SU-DHL-6 (cell line): Measurements from ENCODE around the gene IGF2.

Experiments used
- H2AFZ ChIP-seq: fragments of 200-600 bp; sonication (generic); 2 replicates; pipeline ENCODE4 v1.6.1; 2014; ENCODE audit warnings: low read depth, mild to moderate bottlenecking, moderate library complexity, mixed read lengths, antibody characterized with exemption, low read length; ENCODE audit not compliant: severe bottlenecking
- H3F3A ChIP-seq: fragments of 200-600 bp; shearing (Covaris generic); 2 replicates; pipeline ENCODE4 v1.6.0; 2016; ENCODE audit warnings: antibody characterized with exemption, mild to moderate bottlenecking; ENCODE audit not compliant: insufficient read depth
- H3K27ac ChIP-seq: fragments of 200-600 bp; sonication (generic); 2 replicates; pipeline ENCODE4 v1.5.1; 2016; ENCODE audit warnings: low read depth, mild to moderate bottlenecking, low read length, moderate library complexity, mixed read lengths
- H3K27me3 ChIP-seq: fragments of 200-600 bp; sonication (generic), shearing (Covaris generic); 2 replicates; pipeline ENCODE4 v1.6.0; 2014; ENCODE audit warnings: mild to moderate bottlenecking, low read length
- H3K36me3 ChIP-seq: fragments of 200-600 bp; sonication (generic); 2 replicates; pipeline ENCODE4 v1.6.1; 2014; ENCODE audit warnings: mild to moderate bottlenecking, low read length, mixed read lengths
- H3K4me2 ChIP-seq: fragments of 300-600, 200-600 bp; shearing (Covaris generic), sonication (generic); 2 replicates; pipeline ENCODE4 v1.6.0; 2014; ENCODE audit warnings: low read length, low read depth, mild to moderate bottlenecking; ENCODE audit not compliant: poor library complexity, severe bottlenecking
- H3K4me3 ChIP-seq: fragments of 200-600 bp; sonication (generic); 2 replicates; pipeline ENCODE4 v1.5.1; 2014; ENCODE audit warnings: antibody characterized with exemption, low read length, mild to moderate bottlenecking, mixed read lengths; ENCODE audit not compliant: insufficient read depth, poor library complexity, severe bottlenecking
- H3K79me2 ChIP-seq: fragments of 200-600 bp; sonication (generic); 2 replicates; pipeline ENCODE4 v1.6.1; 2014; ENCODE audit warnings: mild to moderate bottlenecking, low read length, moderate library complexity; ENCODE audit not compliant: insufficient read depth
- H3K9ac ChIP-seq: fragments of 200-600 bp; sonication (generic); 2 replicates; pipeline ENCODE4 v1.7.0; 2014; ENCODE audit warnings: mild to moderate bottlenecking, low read length
- H3K9me2 ChIP-seq: fragments of 200-600 bp; sonication (generic); replicated peaks from 2 replicates; pipeline ENCODE4 v1.6.1; 2014; ENCODE audit warnings: low read length; ENCODE audit not compliant: insufficient read depth
- H3K9me3 ChIP-seq: fragments of 200-600 bp; sonication (generic); 2 replicates; pipeline ENCODE4 v1.6.1; 2014; ENCODE audit warnings: low read length, mixed read lengths; ENCODE audit not compliant: insufficient read depth
- H4K20me1 ChIP-seq: fragments of 200-600 bp; sonication (generic); 2 replicates; pipeline ENCODE4 v1.6.1; 2014; ENCODE audit warnings: low read depth, mild to moderate bottlenecking, antibody characterized with exemption, low read length, moderate library complexity, mixed read lengths
- CTCF ChIP-seq: fragments of 200-600 bp; sonication (generic); IDR thresholded peaks from one replicate; pipeline ENCODE4 v1.5.1; 2017; ENCODE audit warnings: antibody characterized with exemption, mild to moderate bottlenecking, low read length, moderate library complexity; ENCODE audit not compliant: insufficient read depth, poor library complexity, severe bottlenecking
- EZH2phosphoT487 ChIP-seq: fragments of 200-600 bp; sonication (generic), shearing (Covaris generic); conservative IDR thresholded peaks from 2 replicates; pipeline ENCODE4 v1.6.1; 2018; ENCODE audit warnings: mild to moderate bottlenecking, antibody characterized with exemption, low read length, moderate library complexity, mixed read lengths

The IGF2 gene

GRCh38 chr11:2104524-2105440 is 34.4 kb downstream of the IGF2 start:
- Histone ChIP-seq H3K9me2 (no peaks in the 10 kb centered on the region), H4K20me1 (no peaks in the 10 kb centered on the region), H3K79me2 (no peaks in the 10 kb centered on the region), H3K27me3 (no peaks in the 10 kb centered on the region), H3K36me3 (no peaks in the 10 kb centered on the region), H3K4me2 (no peak overlapping the region), H3K27ac (no peak overlapping the region), H3F3A (no peaks in the 10 kb centered on the region), H3K9me3 (no peaks in the 10 kb centered on the region), H3K4me3 (no peak overlapping the region), H3K9ac (no peak overlapping the region), H2AFZ (no peak overlapping the region)
- TF ChIP-seq EZH2phosphoT487 (no peak), CTCF (no peak)

DNA sequence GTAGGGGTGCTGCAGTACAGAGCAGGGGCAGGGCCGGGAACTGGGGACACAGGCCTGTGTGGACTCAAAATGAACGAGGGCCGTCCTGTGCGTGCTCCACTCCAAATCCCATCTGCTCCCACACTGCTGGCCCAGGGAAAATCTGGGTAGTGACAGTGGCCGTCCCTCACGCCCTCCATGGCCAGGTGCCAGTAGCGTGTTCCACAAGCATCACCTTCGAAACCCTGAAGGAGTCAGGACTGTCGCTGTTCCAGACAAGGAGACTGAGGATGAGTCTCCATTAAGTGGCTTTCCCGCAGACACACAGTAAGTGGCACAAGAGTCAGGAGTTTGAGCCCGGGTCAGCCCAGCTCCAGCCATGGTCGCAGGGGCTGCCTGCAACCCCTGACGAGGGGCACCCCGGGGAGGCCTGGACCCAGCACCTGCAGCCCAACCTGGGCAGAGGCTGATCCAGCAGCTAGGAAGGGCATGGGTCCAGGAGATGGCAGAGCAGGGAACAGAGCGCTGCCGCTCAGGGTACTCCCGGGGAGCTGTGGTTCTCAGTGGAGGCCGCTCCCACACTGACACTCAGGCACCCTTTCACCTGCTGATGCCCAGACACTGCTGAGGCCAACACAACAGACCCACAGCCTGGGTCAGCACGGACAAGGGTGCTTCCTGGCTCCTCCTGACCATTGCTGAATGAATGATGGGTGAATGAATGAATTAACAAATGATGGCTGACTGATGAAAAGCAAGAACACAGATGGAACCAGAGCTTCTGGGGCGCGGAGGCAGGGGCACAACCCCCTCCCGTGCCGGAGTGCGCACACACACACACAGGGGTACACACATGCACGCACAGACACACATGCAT is 35.3 kb downstream of the IGF2 start:
- no peak for TF ChIP-seq CTCF
- no peak for TF ChIP-seq EZH2phosphoT487
- Histone ChIP-seq H3F3A (no peaks in the 10 kb centered on the region), H3K4me2 (no peak overlapping the region), H2AFZ (no peak overlapping the region), H3K36me3 (no peaks in the 10 kb centered on the region), H3K9me3 (no peaks in the 10 kb centered on the region), H3K9ac (no peak overlapping the region), H3K79me2 (no peaks in the 10 kb centered on the region), H3K9me2 (no peaks in the 10 kb centered on the region), H3K4me3 (no peak overlapping the region), H4K20me1 (no peaks in the 10 kb centered on the region), H3K27ac (no peak overlapping the region), H3K27me3 (no peaks in the 10 kb centered on the region)

- H3K9me2 ChIP-seq = no peaks in the 10 kb centered on the region
- no peak for TF ChIP-seq EZH2phosphoT487
- TF ChIP-seq CTCF = no peak
- no peak overlapping the region for H3K4me2 ChIP-seq
- H3K79me2 ChIP-seq = no peaks in the 10 kb centered on the region
- no peak overlapping the region for H3K9ac ChIP-seq
- no peaks in the 10 kb centered on the region for H3K27me3 ChIP-seq
- H4K20me1 ChIP-seq = no peaks in the 10 kb centered on the region
- no peaks in the 10 kb centered on the region for H3F3A ChIP-seq
- H3K27ac ChIP-seq = no peak overlapping the region
- no peak overlapping the region for H2AFZ ChIP-seq
- no peak overlapping the region for H3K4me3 ChIP-seq
- H3K9me3 ChIP-seq = no peaks in the 10 kb centered on the region
- H3K36me3 ChIP-seq = no peaks in the 10 kb centered on the region
Measured at GRCh38 chr11:2102883-2103213, 36.3 kb downstream of the IGF2 start.
